Gastroesophageal sphincter (tissue), 4 donors: ENCODE results near the gene TRIM52. TPM values are rescaled to one million over a fixed set of nuclear protein-coding genes. Genes with fewer than 3 reads are reported as not detected.

Experiments
- ATAC-seq: fragments of 150-250 bp; one replicate; pipeline ENCODE4 v1.9.1; 2016; ENCODE audit warnings: mild to moderate bottlenecking, moderate library complexity
- H3K27ac ChIP-seq, 4 donors: fragments of 200-600 bp; sonication (generic) in 3 of 4; 1 replicate in 3 of 4; 2 replicates in 1 of 4; pipeline ENCODE4 v1.5.1; 2016 to 2019
- H3K27me3 ChIP-seq: fragments of 200-600 bp; sonication (generic); one replicate; pipeline ENCODE4 v1.5.1; 2019
- H3K36me3 ChIP-seq, 2 donors: fragments of 200-600 bp; sonication (generic); one replicate each; pipeline ENCODE4 v1.5.1; 2019; ENCODE audit warnings: control low read depth in 1 of 2
- H3K4me1 ChIP-seq, 3 donors: fragments of 200-600 bp; sonication (generic); 1 replicate in 2 of 3; 2 replicates in 1 of 3; pipeline ENCODE4 v1.5.1; 2016 to 2019; ENCODE audit warnings: control low read depth in 2 of 3
- H3K4me3 ChIP-seq, 2 donors: fragments of 200-600 bp; sonication (generic); one replicate each; pipeline ENCODE4 v1.5.1; 2019; ENCODE audit warnings: mild to moderate bottlenecking in 1 of 2, moderate library complexity in 1 of 2
- H3K9me3 ChIP-seq, 3 donors: fragments of 200-600 bp; sonication (generic); one replicate each; pipeline ENCODE4 v1.5.1; 2017 to 2019; ENCODE audit warnings: control low read depth in 2 of 3
- EP300 ChIP-seq: sonication (generic); formaldehyde crosslinking; IDR thresholded peaks from one replicate; pipeline ENCODE4 v1.6.1; 2017; ENCODE audit warnings: antibody characterized with exemption, mild to moderate bottlenecking
- POLR2A ChIP-seq, 2 donors: fragments of 450-650 bp; IDR thresholded peaks; one replicate each; pipeline ENCODE4 v1.6.1; 2017; ENCODE audit warnings: antibody characterized with exemption in 2 of 2, mild to moderate bottlenecking in 2 of 2, moderate library complexity in 1 of 2
- POLR2AphosphoS5 ChIP-seq: sonication (generic); formaldehyde crosslinking; IDR thresholded peaks from one replicate; pipeline ENCODE4 v1.6.1; 2017; ENCODE audit warnings: antibody characterized with exemption
- WGBS, 2 donors: methylation state at CpG; one replicate each; pipeline ENCODE4 v1.1.5; 2018; ENCODE audit warnings: low coverage in 1 of 2; 5-methylcytosine and 5-hydroxymethylcytosine counted together
- total RNA-seq, 4 donors: library from RNA; depleted of rRNA; stranded (reverse); fragments of >200 nt; gene quantifications; one replicate each; pipeline ENCODE4 v1.1.0, GENCODE V29; 2016
- TF ChIP-seq, protein P1 (sequence below), 4 experiments: fragments of 200-600 bp in 2 of 4; fragments of 450-650 bp in 2 of 4; sonication (generic) in 1 of 4; IDR thresholded peaks; one replicate each; pipeline ENCODE4 v1.5.1; 2017 to 2019; ENCODE audit warnings: antibody characterized with exemption in 4 of 4, mild to moderate bottlenecking in 2 of 4, moderate library complexity in 2 of 4

The TRIM52 gene
- total RNA-seq, 4 donors from 2014 or later = 15.9 to 34.7 (median 22.2) TPM

DNA sequence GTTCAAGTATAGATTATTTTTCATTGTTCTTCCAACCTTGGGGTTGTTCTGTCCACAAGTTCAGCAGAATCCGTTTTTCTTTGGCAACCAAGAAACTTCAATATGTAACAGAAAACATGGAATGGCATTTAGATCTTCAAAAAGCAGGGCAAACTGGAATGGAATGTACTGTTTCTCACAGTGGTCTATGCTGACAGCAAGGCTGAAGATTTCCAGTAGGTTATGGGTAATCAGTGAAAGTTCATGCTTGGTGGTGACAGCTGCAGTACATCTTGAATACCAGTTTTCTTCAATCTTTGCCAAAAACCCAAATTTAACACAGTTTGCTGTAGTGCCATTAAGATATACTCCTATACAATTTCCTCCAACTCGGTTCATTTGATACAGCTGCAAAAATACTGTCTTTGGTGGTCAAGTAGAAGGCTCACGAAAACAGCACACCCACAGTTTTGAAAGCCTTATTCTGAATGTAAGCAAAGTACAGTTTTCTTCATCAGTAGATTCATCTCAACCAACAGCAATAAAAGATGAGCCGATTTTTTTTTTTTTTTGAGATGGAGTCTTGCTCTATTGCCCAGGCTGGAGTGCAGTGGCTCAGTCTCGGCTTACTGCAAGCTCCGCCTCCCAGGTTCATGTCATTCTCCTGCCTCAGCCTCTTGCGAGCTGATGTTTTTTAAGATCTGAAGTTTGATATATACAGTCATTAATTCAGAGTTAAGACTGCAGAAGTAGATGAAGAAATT is 4.9 kb downstream of the TRIM52 start:
- Histone ChIP-seq H3K27me3 (no peaks in the 10 kb centered on the region), H3K9me3 (no peaks in the 10 kb centered on the region), H3K27ac (no peak overlapping the region), H3K4me1 (peaks cover 0 to 93% (median 41%) of the 10 kb centered on the region in 3 donors), H3K4me3 (no peak overlapping the region), H3K36me3 (peaks cover 0 to 35% of the 10 kb centered on the region in 2 donors)
- WGBS, 2 donors = 72 to 81% methylated on average over 6 of the region's 7 CpGs
- TF ChIP-seq EP300 (no peak), POLR2A (IDR thresholded peaks at IDR 0.05) (no peak), POLR2AphosphoS5 (no peak)
- TF ChIP-seq, protein P1, sequence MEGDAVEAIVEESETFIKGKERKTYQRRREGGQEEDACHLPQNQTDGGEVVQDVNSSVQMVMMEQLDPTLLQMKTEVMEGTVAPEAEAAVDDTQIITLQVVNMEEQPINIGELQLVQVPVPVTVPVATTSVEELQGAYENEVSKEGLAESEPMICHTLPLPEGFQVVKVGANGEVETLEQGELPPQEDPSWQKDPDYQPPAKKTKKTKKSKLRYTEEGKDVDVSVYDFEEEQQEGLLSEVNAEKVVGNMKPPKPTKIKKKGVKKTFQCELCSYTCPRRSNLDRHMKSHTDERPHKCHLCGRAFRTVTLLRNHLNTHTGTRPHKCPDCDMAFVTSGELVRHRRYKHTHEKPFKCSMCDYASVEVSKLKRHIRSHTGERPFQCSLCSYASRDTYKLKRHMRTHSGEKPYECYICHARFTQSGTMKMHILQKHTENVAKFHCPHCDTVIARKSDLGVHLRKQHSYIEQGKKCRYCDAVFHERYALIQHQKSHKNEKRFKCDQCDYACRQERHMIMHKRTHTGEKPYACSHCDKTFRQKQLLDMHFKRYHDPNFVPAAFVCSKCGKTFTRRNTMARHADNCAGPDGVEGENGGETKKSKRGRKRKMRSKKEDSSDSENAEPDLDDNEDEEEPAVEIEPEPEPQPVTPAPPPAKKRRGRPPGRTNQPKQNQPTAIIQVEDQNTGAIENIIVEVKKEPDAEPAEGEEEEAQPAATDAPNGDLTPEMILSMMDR (IDR thresholded peaks at IDR 0.05) = no peak
- ATAC-seq = no peak

DNA sequence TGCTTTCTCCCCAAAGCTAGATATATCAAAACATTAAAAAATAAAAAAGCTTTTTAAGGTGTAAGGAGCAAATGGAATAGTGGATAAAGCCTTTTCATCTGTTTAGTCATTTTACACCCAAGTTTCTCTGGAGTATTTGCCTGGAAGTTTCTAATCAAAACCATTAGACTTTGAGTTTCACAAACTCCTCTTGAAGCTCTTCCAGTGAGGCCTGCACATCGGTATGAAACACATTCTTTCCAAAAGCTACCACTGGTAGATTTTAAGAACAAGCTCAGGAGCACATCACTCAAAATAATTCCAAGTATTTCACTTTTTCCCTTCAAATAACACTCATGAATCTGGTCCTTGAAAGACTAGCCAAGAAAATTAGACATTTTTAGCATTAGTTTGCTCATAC is 5.7 kb downstream of the TRIM52 start:
- Histone ChIP-seq H3K36me3 (peaks cover 0 to 42% of the 10 kb centered on the region in 2 donors), H3K27ac (no peak overlapping the region), H3K4me1 (peaks cover 0 to 100% (median 41%) of the 10 kb centered on the region in 3 donors), H3K4me3 (no peak overlapping the region), H3K9me3 (no peaks in the 10 kb centered on the region), H3K27me3 (no peaks in the 10 kb centered on the region)
- TF ChIP-seq EP300 = no peak
- TF ChIP-seq POLR2A (IDR thresholded peaks at IDR 0.05) = no peak
- no peak for TF ChIP-seq POLR2AphosphoS5
- TF ChIP-seq, protein P1 (IDR thresholded peaks at IDR 0.05) = no peak
- WGBS, 2 donors = 8 to 50% methylated on average over 1 of the region's 1 CpG
- ATAC-seq = no peak

DNA sequence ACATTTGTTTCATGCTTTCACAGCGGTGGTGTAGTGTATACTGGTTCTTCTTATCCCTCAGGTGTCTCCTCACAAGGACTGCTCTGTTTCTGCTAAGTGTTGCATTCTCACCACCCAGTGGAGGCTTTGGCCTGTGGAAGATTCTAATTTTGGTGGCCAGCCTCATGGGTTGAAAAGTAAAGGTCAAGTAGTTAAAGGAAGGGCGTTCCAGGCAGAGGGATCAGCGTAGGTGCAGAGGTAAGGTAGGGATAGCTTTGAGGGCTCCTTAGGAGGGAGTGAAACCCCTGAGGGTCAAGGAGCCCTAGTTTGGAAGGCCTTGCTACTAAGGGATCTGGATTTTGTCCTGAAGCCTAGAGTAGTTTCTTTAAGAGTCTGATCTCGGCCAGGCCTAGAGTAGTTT is 12.7 kb downstream of the TRIM52 start:
- Histone ChIP-seq H3K4me1 (peaks cover 0 to 83% (median 38%) of the 10 kb centered on the region in 3 donors), H3K27me3 (no peaks in the 10 kb centered on the region), H3K36me3 (peaks cover 0 to 28% of the 10 kb centered on the region in 2 donors), H3K4me3 (peak overlapping the region; percentile 63 to 76), H3K9me3 (no peaks in the 10 kb centered on the region), H3K27ac (peak overlapping the region in 3 of 4 donors; percentile 93 to 97 (median 94))
- 46 to 53% methylated on average over 2 to 3 of the region's 4 CpGs for WGBS, 2 donors
- TF ChIP-seq EP300 (no peak), POLR2AphosphoS5 (no peak), POLR2A (IDR thresholded peaks at IDR 0.05) (no peak)
- TF ChIP-seq, protein P1 (IDR thresholded peaks at IDR 0.05) = no peak
- no peak for ATAC-seq

DNA sequence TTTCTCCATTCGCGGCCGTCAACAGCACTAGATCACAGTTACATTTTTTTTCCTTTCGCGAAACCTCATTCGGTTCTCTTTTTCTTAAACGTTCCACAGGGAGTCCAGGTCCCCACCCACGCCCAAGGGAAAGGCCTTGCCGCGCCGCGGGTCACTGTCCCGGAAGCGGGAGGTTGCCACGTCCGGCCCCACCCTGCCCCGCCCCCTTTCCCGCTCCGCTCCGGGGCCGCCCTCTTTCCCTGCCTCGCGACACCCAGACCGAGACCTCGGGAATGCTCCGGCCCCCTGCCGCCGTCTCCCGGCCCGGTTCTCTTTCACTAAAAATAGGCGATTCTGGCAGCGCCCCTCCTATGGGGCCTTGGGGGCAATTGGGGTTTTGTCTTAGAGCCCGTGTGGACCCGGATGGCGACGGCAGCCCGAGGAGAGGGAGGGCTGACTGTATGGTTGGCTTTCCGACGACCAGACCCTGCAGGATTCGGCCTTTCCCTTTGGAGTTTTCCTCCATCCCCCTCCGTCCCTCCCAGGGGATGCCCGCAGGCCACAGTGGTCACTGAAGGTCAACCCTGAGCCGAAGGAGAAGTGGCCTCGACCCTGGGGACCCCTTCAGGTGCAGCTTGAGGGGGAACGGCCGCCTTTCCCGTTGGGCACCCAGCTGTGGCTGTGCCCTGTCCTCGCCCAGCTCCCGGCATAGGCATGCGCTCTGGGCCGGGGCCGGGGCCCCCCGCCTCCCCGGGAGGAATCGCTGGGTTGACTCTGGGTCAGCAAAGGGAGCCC is 14.5 kb downstream of the TRIM52 start:
- 0 to 10% methylated on average over 2 to 6 of the region's 55 CpGs for WGBS, 2 donors
- peak overlapping the region; percentile 84 to 97 (median 94) for H3K27ac ChIP-seq
- H3K9me3 ChIP-seq = no peaks in the 10 kb centered on the region
- peak overlapping the region; percentile 63 to 76 for H3K4me3 ChIP-seq
- H3K27me3 ChIP-seq = no peaks in the 10 kb centered on the region
- peaks cover 0 to 20% of the 10 kb centered on the region in 2 donors for H3K36me3 ChIP-seq
- peak; percentile 89 for ATAC-seq
- TF ChIP-seq, protein P1 (IDR thresholded peaks at IDR 0.05) = peak in 3 of 4 experiments; percentile 3 to 36 (median 9)
- TF ChIP-seq EP300 (no peak), POLR2A (IDR thresholded peaks at IDR 0.05) (peak; percentile 50 to 74), POLR2AphosphoS5 (peak; percentile 78)
- peaks cover 0 to 79% (median 41%) of the 10 kb centered on the region in 3 donors for H3K4me1 ChIP-seq
